ENCODE data around the gene ADGRE2.
"Not testable (repeated sequence)": the region's sequence is repeated elsewhere in the genome, so short reads cannot be mapped to it uniquely, and the experiment has no call there.

Gene ADGRE2

DNA sequence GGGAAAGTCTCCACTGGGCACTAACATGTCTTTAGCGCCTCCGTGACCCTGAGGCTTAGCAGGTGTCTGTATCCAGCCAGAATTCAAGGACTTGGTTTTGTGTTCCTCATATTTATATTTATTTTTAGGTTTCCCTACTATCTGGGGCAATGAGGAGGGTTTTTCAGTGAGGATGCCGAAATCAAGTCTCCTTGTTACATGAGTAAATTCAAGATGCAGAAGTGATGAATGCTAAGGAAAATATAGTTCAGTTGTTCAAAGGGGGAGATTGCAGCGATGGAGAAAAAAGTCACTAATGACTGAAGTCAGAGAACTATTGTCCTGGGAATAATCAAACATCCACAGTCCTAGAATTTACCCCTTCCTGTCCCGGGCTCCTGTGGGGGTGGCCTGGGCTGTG is 791 bp upstream of the ADGRE2 start:
- DNase-seq (ENCODE audit: low spot score) = no peak

DNA sequence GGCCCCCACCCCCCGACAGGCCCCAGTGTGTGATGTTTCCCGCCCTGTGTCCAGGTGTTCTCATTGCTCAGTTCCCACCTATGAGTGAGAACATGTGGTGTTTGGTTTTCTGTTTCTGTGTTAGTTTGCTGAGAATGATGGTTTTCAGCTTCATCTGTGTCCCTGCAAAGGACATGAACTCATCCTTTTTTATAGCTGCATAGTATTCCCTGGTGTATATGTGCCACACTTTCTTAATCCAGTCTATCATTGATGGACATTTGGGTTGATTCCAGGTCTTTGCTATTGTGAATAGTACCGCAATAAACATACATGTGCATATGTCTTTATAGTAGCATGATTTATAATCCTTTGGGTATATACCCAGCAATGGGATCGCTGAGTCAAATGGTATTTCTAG is 715 bp downstream of the ADGRE2 start:
- not testable (repeated sequence) for DNase-seq (ENCODE audit: low spot score)

DNA sequence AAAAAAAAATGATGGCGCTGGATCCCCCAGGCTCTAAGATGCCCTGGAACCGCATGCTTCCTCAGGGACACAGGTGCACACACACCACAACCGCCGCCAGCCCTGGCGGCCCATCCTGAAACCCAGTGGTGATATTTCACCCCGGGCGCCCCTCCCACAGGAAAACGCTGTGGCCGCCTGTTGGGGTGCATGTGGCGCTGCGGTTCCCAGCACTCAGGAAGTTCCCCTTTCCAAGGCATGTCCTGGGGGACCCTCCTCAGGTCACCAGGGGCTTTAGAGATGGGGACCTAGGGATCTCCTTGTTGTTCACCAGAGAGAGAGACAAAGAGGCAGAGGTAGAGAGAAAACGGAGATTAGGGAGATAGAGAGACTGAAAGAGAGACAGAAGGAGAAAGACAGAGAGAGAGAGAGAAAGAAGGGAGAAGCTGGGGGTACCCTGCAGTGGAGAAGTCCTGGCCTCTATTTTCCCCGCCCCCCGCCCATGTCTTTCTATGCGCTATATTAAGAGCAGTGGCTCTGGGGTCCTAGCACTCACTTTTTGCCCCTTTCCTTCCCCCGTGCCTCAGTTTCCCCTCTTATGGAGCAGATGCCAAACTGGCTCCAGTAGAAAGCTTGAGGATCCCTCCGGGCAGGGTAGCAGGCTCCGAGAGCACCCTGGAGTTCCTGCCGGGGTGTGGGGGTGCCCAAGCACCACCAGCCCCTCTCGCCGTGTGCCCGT is 2.3 kb downstream of the ADGRE2 start:
- DNase-seq (ENCODE audit: low spot score) = no peak

DNA sequence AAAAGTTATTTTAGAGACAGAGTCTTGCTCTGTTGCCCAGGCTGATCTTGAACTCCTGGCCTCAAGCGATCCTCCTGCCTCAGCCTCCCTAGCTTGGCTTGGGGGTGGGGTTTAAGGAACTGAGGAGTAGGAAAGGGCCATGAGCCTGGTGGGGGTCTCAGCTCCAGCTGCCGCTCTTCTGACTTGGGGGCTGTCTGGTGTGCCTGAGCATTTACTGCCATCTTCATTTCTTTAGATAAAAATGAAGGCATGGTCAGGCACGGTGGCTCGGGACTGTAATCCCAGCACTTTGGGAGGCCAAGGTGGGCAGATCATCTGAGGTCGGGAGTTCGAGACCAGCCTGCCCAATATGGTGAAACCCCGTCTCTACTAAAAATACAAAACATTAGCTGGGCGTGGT is 3.0 kb downstream of the ADGRE2 start:
- not testable (repeated sequence) for DNase-seq (ENCODE audit: low spot score)

DNA sequence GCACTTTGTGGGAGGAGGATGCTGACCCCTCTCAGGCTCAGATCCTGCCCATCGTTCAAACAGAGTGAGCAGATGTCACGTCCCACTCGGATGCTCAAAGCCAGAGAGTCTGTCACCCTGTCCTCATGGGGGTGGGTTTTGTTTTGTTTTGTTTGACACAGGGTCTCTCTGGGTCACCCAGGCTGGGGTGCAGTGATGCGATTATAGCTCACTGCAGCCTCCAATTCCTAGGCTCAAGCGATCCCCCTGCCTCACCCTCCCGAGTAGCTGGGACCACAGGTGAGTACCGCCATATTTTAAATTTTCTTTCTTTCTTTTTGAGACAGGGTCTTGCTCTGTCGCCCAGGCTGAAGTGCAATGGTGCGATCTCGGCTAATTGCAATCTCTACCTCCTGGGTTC is 4.0 kb downstream of the ADGRE2 start:
- DNase-seq (ENCODE audit: low spot score) = no peak

DNA sequence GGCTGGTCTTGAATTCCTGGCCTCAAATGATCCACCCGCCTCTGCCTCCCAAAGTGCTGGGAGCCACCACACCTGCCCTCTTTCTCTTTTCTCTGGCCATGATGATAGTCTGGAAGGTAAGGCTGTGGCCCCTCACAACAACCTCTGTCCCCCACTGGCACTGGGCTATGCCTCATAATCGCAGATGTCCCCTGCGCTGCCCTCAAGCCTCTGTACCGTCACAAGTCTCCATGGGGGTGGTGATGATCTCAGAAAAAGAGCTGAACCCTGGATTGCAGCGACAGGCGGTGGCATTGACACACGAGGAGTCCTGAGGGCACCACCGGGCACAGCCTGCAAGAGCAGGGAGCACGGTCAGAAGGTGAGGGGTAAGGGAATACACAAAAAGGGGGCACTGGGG is 4.6 kb downstream of the ADGRE2 start:
- not testable (repeated sequence) for DNase-seq (ENCODE audit: low spot score)

DNA sequence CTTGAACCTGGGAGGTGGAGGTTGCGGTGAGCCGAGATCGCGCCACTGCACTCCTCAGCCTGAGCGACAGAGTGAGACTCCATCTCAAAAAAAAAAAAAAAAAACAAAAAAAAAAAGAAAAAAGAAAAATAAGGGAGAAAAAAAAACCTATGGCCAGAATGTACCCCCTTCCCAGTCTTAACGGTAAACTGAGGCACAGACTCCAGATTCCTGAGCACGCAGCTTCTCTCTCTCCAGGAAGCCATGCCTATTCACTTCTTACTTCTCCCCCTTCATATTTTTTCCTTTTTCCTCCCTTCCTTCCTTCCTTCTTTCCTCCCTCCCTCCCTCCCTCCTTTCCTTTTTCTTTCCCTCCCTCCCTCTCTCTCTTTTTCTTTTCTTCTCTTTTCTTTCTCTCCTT is 5.4 kb downstream of the ADGRE2 start:
- DNase-seq (ENCODE audit: low spot score) = no peak

DNA sequence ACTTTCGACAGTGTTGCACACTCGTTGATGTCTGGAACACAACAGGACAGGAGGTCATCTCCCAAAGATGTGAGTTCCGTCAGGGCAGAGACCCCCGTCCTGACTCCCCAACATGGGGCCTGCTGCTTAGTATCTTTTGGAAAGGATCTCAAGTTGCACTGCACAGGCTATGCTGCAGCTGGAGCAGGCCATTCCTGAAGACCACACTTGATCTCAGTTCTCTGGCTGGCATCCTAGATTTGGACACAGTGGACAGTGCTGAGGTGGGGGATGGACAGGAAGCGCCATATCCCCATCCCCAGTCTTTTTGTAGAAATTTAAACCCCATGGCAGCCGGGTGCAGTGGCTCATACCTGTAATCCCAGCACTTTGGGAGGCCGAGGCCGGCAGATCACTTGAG is 5.9 kb downstream of the ADGRE2 start:
- DNase-seq (ENCODE audit: low spot score) = no peak

DNA sequence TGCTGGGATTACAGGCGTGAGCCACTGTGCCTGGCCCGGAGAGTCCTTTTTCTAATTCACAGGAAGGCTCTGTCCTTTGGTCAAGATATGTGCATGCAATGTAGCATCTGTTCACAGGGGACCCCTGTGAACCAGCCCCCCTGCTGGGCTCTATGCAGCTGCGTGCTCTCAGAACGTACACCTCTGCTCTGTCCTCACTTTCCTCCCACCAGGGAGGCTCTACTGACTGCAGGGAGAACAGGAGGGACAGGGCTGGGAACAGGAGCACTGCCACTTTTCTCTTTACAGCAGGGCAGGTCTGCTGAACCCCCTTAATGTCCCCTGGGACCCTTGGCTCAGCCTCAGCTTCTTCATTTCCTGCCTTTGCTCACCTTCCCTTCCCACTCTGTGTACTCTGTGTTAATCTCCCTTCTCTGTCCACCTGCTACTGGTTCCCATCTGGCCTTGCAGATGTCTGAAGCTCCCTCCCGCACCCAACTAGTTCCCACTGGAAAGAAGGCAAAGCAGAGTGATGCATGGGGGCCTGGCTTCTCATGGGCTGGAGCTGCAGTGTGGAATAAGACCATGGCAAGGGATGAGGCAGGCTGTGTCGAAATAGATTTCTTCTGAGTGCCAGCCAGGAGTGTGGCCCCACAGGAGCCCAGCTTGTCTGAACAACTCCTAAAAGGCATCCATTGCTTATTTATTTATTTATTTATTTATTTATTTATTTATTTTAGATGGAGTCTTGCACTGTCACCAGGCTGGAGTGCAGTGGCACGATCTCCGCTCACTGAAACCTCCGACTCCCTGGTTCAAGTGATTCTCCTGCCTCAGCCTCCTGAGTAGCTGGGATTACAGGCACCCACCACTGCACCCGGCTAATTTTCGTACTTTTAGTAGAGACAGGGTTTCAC is 7.2 kb downstream of the ADGRE2 start:
- no peak for DNase-seq (ENCODE audit: low spot score)

DNA sequence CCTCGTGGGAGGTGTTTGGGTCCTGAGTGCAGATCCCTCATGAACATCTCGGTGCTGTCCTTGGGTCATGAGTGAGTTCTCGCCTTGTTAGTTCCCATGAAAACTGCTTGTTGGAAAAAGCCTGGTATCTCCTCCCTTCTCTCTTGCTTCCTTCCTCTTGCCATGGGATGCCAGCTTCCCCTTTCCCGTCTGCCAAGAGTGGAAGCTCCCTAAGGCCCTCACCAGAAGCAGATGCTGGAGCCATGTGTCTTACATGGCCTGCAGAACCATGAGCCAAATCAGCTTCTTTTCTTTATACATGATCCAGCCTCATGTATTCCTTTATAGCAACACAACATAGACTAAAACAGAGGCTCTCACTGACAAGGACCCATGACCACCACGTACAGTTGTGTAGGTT is 8.2 kb downstream of the ADGRE2 start:
- no peak for DNase-seq (ENCODE audit: low spot score)

DNA sequence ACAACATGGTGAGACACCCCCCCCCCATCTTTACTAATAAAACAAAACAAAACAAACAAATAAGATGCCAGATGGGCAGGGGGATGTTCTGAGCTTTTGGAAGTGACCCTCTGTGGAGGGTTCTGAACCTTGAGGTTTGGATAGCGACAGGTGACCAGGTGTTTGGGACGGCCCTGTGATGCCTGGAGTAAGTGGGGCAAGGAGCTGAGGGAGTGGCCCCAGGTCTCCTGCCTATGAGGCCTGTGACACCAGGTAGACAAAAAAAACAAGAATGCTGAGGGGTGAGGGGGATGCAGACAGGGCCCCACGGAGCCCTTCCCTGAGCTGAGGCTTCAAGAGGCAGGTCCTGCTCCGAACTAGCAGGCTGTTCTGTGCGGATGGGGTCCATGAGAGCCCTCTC is 9.2 kb downstream of the ADGRE2 start:
- no peak for DNase-seq (ENCODE audit: low spot score)

DNA sequence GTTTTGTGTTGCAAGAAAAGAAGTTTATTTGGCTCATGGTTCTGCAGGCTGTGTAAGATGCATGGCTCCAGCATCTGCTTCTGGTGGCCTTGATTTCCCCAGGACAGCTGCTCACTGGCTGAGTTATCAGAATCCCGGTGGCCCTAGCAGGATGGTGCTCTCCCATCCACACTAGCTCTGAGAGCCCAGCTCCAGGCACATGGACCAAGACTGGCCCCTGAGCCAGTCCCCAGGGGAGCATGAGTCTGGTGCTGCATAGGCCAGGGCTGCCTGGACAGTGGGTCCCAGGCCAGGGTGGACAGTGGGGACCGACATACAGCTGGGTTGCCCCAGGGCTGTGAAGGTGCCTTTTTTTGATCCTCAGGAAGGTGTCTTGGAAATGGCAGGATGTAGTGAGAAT is 10.4 kb downstream of the ADGRE2 start:
- no peak for DNase-seq (ENCODE audit: low spot score)

DNA sequence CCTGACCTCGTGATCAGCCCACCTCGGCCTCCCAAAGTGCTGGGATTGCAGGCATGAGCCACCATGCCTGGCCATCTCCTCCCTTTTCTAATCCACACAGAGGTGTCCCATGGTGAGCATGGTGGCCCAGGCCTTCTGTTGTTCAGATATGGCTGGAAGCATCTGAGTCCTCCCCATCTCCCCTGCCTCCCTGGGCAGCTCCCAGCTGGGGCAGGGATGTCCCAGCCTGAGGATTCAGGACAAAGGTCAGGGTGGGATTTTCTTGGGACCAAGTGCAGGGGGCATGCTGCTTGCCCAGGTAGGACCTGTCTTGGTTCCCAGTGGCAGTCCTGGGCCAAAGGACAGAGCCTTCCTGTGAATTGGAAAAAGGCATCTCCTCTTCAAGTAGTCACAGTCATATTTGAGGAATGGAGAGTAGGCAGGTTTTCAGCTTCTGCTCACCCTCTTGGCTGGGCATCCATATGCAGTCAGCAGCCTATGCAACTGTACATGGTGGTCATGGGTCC is 10.8 kb downstream of the ADGRE2 start:
- no peak for DNase-seq (ENCODE audit: low spot score)

DNA sequence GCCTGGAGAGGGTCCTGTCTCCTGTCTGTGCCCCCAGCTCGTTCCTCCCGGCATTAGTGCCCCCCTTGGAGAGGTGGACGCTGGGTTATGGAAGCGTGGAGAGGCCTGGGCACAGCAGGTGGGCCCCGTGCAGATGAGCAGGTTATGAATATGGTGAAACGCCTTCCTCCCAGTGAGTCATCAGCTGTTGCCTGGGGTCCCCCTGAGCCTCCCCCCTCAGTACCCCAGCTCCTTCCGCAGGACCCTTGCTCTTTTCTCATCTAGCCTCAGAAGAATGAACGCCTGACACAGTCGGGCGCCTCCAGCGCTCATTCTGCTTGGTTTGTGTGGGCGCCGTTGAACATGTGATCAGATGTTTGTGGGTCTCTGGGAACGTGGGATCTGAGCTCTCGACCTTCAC is 12.5 kb downstream of the ADGRE2 start:
- not testable (repeated sequence) for DNase-seq (ENCODE audit: low spot score)

DNA sequence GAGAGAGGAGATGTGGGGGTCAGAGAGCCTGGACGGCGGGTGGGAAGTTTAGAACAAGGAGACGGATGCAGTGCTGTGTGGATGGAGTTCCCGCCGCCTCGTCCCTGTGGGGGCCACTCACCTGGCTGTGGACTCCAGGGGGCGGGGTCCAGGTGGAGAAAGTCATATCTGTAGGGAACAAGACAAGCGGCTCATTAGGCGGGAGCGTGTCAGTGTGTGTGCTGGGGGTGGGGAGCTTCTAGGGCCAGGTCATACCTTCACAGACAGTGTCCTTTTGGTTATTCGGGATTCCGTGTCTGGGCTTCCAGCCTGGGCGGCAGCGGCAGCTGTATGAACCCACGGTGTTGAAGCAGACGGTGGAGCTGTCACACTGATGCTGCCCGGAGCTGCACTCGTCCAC is 13.0 kb downstream of the ADGRE2 start:
- not testable (repeated sequence) for DNase-seq (ENCODE audit: low spot score)

DNA sequence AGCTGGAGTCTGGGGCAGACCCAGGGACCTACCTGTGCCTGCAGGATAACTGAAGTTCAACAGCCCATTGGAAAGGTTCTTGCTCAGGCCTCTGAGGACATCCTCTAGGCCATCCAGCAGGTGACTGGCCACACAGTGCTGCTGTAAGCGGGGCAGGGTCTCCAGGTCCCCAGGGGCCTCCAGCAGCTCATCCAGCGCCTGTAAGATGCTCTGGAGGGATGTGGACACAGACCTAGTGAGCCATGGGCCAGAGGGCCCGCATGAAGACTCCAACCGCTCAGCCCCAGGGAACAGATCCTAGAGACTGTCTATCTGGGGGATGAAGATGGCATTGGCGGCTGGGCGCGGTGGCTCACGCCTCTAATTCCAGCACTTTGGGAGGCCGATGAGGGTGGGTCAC is 14.0 kb downstream of the ADGRE2 start:
- DNase-seq (ENCODE audit: low spot score) = no peak

DNA sequence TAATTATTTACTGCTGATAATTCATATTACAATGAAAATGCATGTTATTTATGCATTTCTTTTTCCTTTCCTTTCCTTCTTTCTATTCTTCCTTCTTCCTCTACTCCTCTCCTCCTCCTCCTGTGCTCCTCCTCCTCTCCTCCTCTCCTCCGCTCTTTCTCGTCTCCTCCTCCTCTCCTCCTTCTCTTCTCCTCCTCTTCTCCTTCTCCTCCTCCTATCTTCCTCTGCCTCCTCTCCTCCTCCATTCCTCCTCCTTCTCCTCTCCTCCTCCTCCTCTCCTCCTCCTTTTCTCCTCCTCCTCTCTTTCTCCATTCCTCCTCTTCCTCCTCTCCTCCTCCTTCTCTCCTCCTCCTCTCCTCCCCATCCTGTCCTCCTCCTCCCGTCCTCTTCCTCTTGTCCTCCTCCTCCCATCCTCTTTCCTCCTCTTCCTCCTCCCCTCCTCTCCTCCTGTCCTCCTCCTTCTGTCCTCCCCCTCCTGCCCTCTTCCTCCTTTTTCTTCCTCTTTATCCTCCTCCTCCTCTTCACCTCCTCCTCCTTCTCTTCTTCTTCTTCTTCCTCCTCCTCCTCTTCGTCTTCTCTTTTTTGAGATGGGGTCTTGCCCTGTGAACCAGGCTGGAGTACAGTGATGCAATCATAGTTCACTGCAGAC is 14.7 kb downstream of the ADGRE2 start:
- no peak for DNase-seq (ENCODE audit: low spot score)

DNA sequence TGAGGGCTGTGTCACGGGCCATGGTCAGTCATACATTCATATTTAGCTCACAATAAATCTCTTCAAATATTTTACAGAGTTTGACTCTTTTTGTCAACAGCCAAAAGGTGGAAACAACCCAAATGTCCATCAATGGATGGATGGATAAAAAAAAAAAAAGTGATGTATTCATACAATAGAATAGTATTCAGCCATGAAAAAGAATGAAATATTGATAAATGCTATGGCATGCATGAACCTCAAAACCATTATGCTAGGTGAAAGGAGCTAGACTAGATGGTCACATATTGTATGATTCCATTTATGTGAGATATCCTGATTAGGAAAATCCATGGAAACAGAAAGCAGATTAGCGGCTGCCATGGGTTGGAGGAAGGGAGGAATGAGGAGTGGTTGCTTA is 16.2 kb downstream of the ADGRE2 start:
- DNase-seq (ENCODE audit: low spot score) = no peak

DNA sequence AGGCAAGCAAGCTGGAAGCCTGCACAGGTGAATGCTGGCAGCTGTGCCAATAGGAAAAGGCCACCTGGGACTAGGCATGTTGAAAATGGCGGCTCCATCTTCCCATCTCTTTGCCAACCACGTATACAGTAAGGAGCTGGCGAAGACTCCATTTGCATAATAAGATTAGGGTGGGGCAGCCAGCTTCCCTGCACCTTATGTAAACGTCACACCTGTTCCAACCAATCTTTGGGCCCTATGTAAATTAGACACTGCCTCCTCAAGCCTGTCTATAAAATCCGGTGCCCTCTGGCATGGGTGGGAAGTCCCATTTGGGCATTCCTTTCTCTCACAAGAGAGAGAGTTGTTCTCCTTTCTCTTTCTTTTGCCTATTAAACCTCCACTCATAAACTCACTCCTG is 16.8 kb downstream of the ADGRE2 start:
- DNase-seq (ENCODE audit: low spot score) = no peak

DNA sequence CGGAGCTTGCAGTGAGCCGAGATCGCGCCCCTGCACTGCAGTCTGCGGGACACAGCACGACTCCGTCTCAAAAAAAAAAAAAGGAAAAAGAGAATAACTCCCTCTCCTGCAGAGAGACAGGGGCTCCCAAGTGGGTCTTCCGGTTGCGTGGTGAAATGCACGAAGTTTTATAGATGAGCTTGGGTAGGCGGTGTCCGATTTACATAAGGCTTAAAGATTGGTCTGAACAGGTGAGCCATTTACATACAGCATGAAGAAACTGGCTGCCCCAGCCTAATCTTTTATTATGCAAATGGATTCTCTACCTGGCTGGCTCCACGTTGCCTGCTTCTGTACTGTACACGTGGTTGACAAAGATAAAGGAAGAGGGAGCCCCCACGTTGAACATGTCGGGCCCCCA is 19.5 kb downstream of the ADGRE2 start:
- DNase-seq (ENCODE audit: low spot score) = no peak

DNA sequence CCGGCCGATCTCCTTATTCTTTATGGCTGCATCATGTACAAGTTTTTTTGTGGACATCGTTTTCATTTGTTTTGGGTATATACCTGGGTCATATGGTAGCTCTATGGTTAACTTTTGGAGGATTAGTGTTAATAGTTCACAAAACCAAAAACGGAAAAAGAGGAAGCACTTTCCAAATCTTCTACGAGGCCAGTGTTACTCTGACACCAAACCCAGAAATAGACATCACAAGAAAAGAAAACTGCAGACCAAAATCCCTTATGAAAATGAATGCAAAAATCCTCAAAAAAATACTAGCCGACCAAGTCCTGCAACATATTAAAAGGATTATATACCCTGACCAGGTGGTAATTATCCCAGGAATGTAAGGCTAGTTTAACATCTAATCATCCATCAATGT is 29.8 kb downstream of the ADGRE2 start:
- DNase-seq (ENCODE audit: low spot score) = no peak

DNA sequence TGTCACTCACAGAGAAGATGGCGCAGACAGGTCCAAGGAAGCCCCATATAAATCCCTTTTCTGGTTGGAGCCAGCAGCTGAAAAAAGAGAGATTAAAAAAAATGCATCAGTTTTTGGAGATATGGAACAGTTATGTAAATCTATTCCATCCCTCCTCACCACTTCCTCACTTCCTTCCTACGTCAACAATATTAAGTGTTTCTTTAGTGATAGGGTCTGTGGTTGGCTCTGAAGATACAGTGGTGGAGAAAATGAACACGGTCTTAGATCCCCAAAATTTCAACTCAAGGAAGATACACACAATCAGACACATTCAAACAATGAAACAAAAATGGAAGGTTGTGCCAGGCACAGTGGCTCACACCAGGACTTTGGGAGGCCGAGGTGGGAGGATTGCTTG is 31.5 kb downstream of the ADGRE2 start:
- DNase-seq (ENCODE audit: low spot score) = no peak

DNA sequence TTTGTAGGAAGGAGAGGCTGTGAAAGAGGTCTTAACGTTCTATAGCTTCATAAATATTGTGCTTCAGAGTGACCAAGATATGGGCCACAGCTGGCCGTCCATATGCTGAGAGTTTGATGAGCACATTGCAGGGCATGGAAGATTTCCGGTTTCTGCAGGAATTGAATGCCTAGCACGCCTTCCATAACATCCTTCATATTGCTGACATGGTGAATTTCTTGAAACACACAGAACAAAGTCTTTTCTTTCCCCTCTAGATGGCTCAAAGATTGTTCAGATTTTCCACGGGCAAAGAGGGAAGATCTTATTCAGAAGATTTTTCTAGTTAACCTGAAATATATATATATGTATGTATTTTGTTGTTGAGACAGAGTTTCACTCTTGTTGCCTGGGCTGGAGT is 42.4 kb downstream of the ADGRE2 start:
- DNase-seq (ENCODE audit: low spot score) = no peak
